Stimulated activated CD8-positive, alpha-beta memory T cell treated with anti-CD3 and anti-CD28 coated beads, Interleukin-4, amount 100 ng/mL, for 48 hours (primary cell): ENCODE results near the gene KCNH2.

Experiments used
- DNase-seq: peaks from one replicate; pipeline ENCODE4 v3.0.0-alpha.2; 2020

Gene KCNH2

GRCh38 chr7:150992833-150993302, 14.7 kb upstream of the KCNH2 start:
- no peak for DNase-seq

GRCh38 chr7:150992051-150992640, 14.0 kb upstream of the KCNH2 start:
- DNase-seq, result no peak

DNA sequence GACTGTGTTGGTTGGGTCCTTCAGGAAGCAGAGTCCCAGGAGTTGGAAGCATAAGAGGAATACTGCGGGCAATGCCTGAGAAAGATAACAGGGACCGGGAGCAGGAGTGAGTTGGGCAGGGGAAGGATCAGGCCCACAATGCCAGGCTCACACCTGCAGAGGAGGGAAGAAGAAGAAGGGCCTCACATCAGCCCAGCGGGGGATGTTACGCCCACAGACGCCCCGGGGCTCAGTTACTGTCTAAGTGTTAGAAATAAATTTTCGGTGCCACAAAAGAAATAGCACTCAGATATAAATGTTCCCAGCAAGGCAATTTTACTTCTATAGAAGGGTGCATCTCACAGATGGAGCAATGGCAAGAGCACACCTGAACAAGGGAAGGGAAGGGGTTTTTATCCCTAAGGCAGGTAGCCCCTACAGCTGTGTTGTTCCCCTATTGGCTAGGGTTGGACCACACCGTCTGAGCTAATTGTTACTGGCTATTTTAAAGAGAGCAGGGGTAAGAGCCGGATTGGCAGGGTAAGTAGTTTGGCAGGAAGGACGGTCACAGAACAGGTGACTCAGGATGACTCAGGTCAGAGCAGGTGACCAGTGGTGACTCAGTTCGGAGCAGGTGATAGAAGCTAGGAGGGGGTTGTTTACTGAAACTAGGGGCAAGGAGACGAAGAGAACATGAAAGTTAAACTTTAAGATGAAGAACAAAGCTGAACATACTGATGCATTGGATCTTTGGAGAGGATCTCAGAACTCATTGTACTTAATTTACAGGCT, 12.5 kb upstream of the KCNH2 start, which contains the start of gene NOS3:
Gene NOS3 (plus strand): TSS at position 602 of the 771 bp plus-strand sequence. CDS start 2,787 bp downstream, outside the sequence.
- DNase-seq, result no peak

GRCh38 chr7:150989456-150989855, 11.3 kb upstream of the KCNH2 start:
- no peak for DNase-seq

DNA sequence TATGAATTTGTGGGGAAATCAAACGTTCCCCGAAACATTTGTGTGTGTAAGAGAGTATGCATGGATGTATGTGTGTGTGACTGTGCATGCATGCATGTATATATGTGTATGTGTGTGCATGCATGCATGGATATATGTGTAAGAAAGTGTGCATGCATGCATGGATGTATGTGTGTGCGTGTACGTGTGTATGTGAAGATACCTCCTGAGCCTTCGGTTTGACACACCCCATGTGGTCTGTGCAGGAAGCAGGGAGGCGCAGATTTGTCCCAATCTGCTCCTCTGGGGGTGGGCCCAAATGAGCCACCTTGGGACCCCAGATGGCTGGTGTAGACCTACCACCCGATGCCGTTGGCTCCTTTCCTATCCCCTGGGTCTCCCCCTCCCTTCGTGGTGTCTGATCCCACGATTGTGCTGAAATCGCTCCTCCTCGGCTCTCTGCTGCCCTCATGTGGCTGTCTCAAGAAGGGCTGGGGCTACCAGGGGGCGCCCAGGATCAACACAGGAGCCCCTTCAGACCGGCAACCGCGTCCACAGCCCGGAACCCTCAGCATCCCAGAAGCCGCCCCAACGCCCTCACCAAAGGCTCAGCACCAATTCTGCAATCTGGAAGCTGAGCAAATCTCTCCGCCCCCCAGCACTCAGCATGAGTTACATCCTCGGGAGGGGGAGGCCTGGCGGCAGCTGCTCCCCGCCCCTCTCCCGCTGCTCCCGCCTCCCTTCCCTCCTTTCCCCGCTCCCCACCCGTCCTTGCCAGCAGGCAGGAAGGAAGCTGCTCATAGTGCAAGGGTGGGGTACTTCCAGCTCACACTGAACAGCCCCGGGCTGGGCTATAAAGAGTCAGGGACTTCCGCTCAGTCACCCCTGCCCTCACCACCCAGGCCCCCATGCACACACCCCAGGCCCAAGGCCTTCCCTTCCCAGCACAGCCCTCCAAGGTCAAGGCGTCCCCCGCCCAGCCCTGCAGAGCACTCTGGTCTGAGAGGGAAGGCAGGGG, 10.4 kb upstream of the KCNH2 start:
- DNase-seq, result peak; percentile 88

GRCh38 chr7:150986556-150986955, 8.4 kb upstream of the KCNH2 start:
- no peak for DNase-seq

DNA sequence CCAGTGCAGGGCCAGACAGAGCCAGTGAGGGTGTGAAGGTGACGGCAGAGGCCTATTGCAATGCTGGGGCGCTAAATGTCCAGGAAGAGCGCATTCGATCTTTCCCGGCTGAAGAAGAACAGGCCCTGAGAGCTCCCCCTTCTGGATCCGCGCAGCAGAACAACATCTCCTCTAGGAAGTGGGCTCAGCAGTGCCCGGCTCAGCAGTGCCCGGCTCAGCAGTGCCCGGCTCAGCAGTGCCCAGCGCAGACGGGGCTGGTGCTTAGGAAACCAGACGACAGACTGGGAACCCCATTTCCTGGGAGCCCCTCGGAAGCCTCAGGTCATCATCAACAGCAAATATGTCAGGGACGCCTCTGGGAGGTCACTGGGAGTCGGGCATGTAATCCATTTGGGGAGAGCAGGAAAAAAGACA, 8.0 kb upstream of the KCNH2 start:
- peak; percentile 79 for DNase-seq

GRCh38 chr7:150983893-150984368, 5.8 kb upstream of the KCNH2 start:
- peak; percentile 50 for DNase-seq

GRCh38 chr7:150982351-150982750, 4.2 kb upstream of the KCNH2 start:
- no peak for DNase-seq

DNA sequence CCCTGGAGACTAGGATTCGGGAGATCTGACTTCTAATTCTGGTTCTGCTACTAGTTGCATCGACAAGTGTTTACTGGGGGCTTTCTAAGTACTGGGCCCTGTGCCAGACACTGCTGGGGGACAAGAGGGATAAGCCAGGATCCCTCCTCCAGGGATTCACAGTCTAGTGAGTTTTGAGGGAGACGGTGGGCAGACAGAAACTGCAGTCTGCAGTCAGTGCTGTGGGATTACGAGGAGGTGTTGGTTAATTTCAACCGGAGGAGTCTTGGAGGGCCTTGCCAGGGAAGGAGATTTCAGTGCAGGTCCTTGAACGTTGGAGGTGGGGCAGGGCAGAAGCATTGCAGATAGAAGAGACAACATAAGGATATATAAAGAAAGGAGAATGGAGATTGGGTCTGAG, 3.5 kb upstream of the KCNH2 start:
- no peak for DNase-seq

- DNase-seq, result no peak
Observed at GRCh38 chr7:150980663-150981062, 2.5 kb upstream of the KCNH2 start.

DNA sequence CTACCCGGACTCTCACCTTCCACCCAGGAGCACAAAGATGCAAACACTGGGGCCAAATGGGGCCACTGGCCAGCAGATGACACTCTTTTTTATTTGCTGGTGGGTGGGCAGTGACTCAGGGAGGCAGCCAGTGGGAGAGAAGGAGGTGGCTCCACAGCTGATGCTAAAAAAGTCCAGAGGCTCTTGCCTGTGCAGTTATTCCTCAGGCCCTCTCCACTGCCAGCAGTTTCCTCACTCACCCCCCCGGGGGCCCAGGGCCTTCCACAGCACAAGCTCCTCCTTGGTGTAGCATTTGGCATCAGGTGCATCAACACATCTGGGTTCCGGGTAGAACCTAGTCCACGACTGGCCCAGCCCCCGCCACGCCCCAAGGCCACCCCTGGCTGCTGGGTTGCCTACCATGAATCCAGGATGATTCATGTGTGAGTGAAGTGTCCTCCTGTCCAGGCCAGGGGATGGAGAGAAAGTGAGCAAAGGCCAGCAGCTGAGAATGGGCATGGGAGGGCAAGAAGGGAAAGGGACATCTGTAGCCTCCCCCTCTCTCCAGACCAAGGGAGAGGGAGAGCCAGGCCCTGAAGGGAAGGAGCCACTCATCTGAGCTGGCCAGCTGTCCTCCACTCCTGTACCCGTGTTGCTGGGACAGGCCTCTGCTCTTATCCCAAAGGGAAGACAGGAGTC, 1.7 kb upstream of the KCNH2 start:
- no peak for DNase-seq

DNA sequence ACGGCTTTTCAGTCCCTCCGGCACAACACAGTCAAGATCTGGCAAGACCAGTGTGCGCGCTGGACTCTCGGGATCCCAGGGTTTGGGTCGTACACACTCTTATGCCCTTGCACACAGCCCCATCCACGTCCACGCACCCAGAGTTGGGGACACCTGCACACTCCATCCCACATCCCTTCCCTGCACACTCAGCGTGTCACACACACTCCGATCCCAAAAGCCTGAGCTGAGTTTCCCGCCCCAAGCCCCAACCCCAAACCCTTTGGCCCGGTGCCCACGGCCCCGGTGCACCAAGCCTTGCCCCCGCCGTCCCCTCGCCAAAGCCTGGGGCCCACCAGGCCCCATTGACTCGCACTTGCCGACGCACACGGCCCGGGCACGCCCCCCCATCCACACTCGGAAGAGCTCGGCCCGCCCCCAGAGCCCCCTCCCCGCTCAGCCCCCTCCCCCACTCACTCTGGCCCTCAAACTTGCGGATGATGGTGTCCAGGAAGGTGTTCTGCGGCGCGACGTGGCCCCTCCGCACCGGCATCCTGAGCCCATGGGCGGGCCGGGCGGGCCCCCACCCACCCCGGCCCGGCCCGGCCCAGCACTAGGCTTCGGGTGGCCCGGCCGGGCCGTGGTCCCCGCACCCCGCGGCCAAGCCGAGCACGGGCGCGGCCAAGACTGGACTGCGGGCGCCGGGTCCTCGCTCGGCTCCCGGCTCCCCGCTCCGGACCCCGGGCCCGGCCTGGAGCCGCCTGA, 567 bp downstream of the KCNH2 start:
- DNase-seq, result no peak

- DNase-seq, result no peak
Observed at GRCh38 chr7:150976529-150977381, 1.4 kb downstream of the KCNH2 start.

DNA sequence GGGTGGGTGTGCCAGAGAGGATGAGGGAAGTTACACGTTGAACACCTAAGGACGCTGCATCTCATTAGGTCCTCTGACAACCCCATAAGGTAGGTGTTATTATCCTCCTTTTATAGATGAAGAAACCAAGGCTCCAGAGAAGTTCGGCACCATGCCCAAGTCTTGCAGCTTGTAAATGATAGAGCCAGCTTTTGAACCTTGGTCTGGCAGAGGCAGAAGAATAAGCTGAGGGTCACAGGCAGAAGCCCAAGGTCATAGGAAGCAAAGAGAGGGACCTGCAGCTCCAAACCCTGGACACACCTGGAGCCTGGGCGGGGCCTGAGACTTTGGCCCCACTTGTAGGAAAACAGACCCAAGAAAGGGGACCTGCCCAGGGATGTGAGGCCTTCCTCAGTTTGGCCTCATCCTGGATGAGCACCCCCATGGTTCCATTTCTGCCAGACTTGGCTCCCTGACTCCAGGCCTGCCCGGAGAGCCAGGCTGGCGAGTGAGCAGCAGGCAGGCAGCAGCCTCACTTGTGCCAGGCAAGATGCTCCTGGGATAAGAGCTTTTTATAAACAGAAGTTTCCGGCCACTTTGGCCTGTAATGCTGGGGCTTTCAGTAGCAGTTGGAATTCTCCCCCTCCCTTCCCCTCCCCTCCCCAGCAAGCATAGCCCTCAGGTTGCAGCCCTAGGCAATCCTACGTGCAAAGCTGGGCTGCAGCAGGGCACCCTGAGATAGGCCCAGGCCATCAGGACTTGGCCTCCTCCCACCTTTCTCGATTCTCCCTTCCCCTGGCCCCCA, 2.4 kb downstream of the KCNH2 start:
- DNase-seq, result no peak

DNA sequence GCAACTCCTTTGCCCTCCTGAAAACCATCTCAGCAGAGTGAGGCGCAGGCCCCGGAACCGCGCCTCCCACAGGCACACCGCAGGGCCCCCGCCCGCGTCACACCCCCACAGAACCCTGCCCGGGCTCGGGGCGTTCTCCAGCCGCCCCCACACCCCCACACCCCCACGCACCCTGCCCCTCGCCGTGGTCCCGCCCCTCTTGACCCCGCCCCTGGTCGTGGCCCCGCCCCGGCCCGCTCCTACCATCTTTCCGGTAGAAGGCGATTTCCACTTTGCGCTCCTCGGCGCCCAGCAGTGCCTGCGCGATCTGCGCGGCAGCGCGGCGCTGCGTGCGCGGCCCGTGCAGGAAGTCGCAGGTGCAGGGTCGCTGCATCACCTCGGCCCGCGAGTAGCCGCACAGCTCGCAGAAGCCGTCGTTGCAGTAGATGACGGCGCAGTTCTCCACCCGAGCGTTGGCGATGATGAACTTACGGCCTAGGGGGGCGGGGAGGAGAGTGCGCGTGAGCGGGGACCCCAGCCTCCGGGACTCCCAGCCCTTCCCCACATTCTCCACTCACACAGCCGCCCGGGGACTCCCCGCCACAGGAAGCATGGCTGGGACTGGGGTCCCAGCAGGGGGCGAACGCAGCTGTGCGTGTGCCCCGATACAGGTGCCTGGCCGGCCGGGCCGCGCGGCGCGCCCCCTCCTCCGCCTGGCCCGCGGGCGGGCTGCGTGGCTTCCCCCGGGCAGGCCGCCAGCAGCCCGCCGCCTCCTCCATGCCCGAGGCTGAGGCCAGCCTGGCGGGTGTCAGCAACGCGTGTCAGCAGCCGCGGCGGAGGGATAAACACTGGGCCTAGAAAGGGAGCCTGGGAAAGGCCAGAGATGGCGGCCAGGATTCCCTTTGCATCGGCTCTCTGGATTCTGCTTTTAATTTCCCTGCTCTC, 3.4 kb downstream of the KCNH2 start:
- peak; percentile 84 for DNase-seq

DNA sequence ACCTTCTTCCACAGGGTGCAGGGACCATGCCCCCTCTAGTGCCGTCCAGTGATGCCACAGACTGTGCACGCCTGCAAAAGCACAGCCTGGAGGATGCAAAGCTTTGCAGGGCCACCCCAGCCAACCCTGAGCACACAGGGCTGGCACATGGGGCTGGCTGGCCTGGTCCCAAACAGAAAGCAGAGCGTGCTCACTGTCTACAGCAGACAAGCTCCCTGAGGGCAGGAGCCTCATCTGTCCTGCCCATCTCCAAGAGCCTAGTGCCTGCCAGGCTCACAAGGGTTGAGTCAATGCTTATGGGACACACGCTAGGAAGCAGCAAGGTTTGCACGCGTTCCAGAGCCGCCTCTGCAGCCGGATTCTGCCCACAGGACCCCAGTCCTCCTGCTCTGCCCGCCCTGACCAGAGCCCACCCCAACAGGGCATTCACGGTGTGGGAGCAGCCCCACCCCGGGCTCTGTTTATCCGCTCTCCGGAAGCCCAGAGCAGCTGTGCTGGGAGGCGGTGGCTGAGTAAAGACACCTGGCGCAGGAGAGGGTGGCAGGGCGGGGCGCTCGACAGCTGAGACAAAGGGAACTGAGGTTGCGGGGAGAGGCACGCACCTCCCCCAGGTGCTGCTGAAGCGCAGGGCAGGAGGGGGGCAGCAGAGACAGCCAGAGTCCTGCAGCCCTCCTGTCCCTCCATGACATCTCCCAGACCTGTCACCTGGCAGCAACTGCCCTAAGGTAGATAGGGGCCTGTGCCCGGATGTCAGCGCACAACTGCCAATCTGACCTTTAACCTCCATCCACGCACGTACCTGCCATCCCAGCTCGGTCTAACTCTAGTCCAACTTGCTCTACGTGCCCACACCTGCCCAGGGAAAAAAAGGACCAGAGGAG, 4.3 kb downstream of the KCNH2 start:
- no peak for DNase-seq

GRCh38 chr7:150972741-150973140, 5.4 kb downstream of the KCNH2 start:
- DNase-seq, result no peak
